HL-60 (cell line): ENCODE results near the gene SUPT3H.

Source experiments
- CTCF ChIP-seq: IDR thresholded peaks from one replicate; pipeline ENCODE4 v1.5.1; 2011; ENCODE audit warnings: low read length, control low read depth, inconsistent platforms; ENCODE audit not compliant: insufficient read depth
- GABPA ChIP-seq: IDR thresholded peaks from 2 replicates; pipeline ENCODE4 v1.6.1; 2012; ENCODE audit warnings: low read depth
- POLR2AphosphoS5 ChIP-seq: IDR thresholded peaks from 2 replicates; pipeline ENCODE4 v1.6.1; 2012; ENCODE audit warnings: low read depth
- REST ChIP-seq: IDR thresholded peaks from 2 replicates; pipeline ENCODE4 v1.6.1; 2012; ENCODE audit warnings: low read depth; ENCODE audit not compliant: insufficient replicate concordance

GRCh38 chr6:45199554-45199953, 178.2 kb downstream of the SUPT3H start:
- no peak for TF ChIP-seq CTCF
- TF ChIP-seq POLR2AphosphoS5 = no peak
- no peak for TF ChIP-seq REST
- no peak for TF ChIP-seq GABPA
